MM.1S (cell line): ENCODE measurements around the gene ETV6.

Experiments
- DNase-seq: peaks from one replicate; pipeline ENCODE4 v3.0.0-alpha.2; 2015
- H2AFZ ChIP-seq: fragments of 300-600 bp; sonication (generic); 2 replicates; pipeline ENCODE4 v1.6.0; 2016; ENCODE audit warnings: antibody characterized with exemption, low read length
- H3F3A ChIP-seq: fragments of 300-600 bp; sonication (generic); 2 replicates; pipeline ENCODE4 v1.6.1; 2016; ENCODE audit warnings: mild to moderate bottlenecking, antibody characterized with exemption, low read length, moderate library complexity, mixed read lengths; ENCODE audit not compliant: insufficient read depth
- H3K27ac ChIP-seq: fragments of 300-600 bp; sonication (generic); 2 replicates; pipeline ENCODE4 v1.5.1; 2016; ENCODE audit warnings: mild to moderate bottlenecking, low read length
- H3K27me3 ChIP-seq: fragments of 300-600 bp; sonication (generic); replicated peaks from 2 replicates; pipeline ENCODE4 v1.6.0; 2016; ENCODE audit warnings: low read length; ENCODE audit not compliant: insufficient read depth
- H3K36me3 ChIP-seq: fragments of 300-600 bp; sonication (generic); replicated peaks from 2 replicates; pipeline ENCODE4 v1.6.1; 2016; ENCODE audit warnings: mild to moderate bottlenecking, low read length, mixed read lengths; ENCODE audit not compliant: insufficient read depth
- H3K4me1 ChIP-seq: fragments of 300-600 bp; sonication (generic); 2 replicates; pipeline ENCODE4 v1.6.1; 2016; ENCODE audit warnings: low read length, mixed read lengths
- H3K4me2 ChIP-seq: fragments of 300-600 bp; sonication (generic); 2 replicates; pipeline ENCODE4 v1.6.0; 2016; ENCODE audit warnings: low read depth, low read length
- H3K4me3 ChIP-seq: fragments of 300-600 bp; sonication (generic); 2 replicates; pipeline ENCODE4 v1.5.1; 2016; ENCODE audit warnings: low read length, mixed read lengths
- H3K79me2 ChIP-seq: fragments of 300-600 bp; sonication (generic); 2 replicates; pipeline ENCODE4 v1.6.1; 2016; ENCODE audit warnings: mixed run types, low read length, mixed read lengths
- H3K9ac ChIP-seq: fragments of 300-600 bp; sonication (generic); 2 replicates; pipeline ENCODE4 v1.6.1; 2016; ENCODE audit warnings: low read length, mixed read lengths
- H3K9me2 ChIP-seq: fragments of 300-600 bp; sonication (generic); replicated peaks from 2 replicates; pipeline ENCODE4 v1.6.1; 2016; ENCODE audit warnings: mild to moderate bottlenecking, low read length, mixed read lengths; ENCODE audit not compliant: insufficient read depth
- H3K9me3 ChIP-seq: fragments of 300-600 bp; sonication (generic); replicated peaks from 2 replicates; pipeline ENCODE4 v1.6.1; 2016; ENCODE audit warnings: mild to moderate bottlenecking, low read length, mixed read lengths; ENCODE audit not compliant: insufficient read depth
- H4K20me1 ChIP-seq: fragments of 300-600 bp; sonication (generic); 2 replicates; pipeline ENCODE4 v1.6.1; 2016; ENCODE audit warnings: mild to moderate bottlenecking, low read length, moderate library complexity, mixed read lengths; ENCODE audit not compliant: insufficient read depth
- CTCF ChIP-seq: fragments of 300-600 bp; sonication (generic); IDR thresholded peaks from 2 replicates; pipeline ENCODE4 v1.5.1; 2016; ENCODE audit warnings: antibody characterized with exemption, low read length, mixed read lengths
- EZH2 ChIP-seq: fragments of 300-600 bp; sonication (generic); optimal IDR thresholded peaks from 2 replicates; pipeline ENCODE3; 2017; ENCODE audit warnings: low read depth, mild to moderate bottlenecking, antibody characterized with exemption, low read length, mixed read lengths
- EZH2phosphoT487 ChIP-seq: fragments of 300-600 bp; sonication (generic); IDR thresholded peaks from 2 replicates; pipeline ENCODE4 v1.6.1; 2018; ENCODE audit warnings: antibody characterized with exemption, low read length

Gene ETV6

DNA sequence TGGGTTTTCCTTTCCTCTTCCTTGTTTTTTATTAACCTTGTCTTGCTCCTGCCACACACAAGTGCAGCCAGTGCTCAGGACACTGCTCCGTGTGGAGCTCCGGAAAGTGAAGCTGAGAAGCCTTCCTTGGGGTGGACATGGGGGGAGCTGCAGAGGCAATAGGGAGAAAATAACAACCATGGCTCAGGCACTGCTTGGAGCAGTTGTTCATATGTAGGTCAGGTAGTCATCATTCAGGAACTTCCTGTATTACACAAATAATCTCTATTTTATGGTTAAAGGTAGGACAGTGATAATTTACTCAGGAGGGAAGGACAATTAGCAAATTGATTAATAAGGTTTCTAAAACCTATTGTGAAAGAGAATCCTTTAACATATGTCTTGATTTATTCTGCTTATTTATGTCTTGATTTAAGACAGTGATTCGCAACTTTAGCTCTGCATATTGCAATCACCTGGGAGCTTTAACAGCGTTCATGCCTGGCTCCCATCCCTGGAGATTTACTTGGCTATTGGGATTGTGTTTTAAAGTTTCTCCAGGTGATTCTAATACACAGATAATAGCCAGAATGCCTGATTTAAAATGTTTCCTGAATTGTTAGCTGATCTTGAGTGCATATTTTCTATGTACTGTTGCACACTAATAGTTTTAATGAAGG lies 92.1 kb downstream of the ETV6 start:
- no peaks in the 10 kb centered on the region for H3F3A ChIP-seq
- H3K27ac ChIP-seq, result no peak overlapping the region
- no peaks in the 10 kb centered on the region for H3K9me2 ChIP-seq
- no peak overlapping the region for H3K4me3 ChIP-seq
- no peak overlapping the region for H3K4me2 ChIP-seq
- DNase-seq, result no peak
- TF ChIP-seq CTCF (no peak), EZH2 (no peak)
- no peak overlapping the region for H2AFZ ChIP-seq
- no peaks in the 10 kb centered on the region for H3K9me3 ChIP-seq
- H3K79me2 ChIP-seq, result peaks cover 31% of the 10 kb centered on the region; the same call in 1 of the 2 replicates
- H3K27me3 ChIP-seq, result no peaks in the 10 kb centered on the region
- no peaks in the 10 kb centered on the region for H4K20me1 ChIP-seq
- no peak overlapping the region for H3K9ac ChIP-seq
- no peaks in the 10 kb centered on the region for H3K4me1 ChIP-seq
- no peaks in the 10 kb centered on the region for H3K36me3 ChIP-seq

DNA sequence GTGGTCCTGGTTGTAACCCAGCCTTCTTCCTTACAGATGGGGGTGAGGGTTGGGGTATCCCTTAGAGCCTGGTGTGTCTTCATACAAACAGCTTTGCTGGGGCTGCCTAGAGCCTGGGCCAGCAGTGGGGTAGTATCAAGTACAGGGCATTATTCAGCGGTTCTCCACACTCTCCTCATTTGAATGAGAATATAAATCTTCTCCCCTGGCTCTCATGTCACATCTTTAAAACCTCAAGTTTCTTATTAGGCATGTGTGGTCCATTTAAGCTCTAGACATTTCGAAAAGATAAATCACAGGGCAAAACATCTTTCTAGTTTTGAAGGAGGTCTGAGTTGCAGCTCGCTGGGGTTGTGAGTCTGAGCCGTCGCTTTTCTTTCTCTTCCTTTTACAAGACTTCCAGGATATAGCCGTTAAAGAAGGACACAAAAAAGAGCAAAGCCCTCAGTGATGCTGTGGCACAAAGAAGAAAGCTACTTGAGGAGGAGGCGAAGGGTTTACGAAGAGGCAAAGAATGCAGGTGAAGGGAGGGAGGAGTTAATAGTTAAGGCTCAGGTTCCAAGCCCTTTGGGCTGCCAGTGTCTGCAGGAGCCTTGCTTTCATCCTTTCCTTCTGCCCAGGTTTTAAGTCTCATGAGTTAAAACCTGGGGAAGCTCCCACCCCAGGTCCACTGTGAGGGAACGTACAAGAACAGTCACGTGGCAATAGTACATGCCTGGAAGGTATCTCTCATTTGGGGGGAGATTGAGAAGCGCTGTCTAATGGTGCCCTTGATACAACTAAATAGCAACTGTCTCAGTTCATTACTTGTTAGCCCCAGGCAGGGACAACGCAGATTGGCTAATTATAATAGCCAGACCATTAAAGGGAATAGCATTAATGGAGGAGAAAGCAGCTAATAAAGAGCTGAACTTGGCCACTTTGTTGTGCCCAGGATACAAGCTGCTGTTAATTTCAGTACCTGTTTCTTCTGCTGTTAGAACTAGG lies 94.2 kb downstream of the ETV6 start:
- peaks cover 32% of the 10 kb centered on the region for H3K79me2 ChIP-seq
- TF ChIP-seq CTCF (no peak), EZH2phosphoT487 (no peak), EZH2 (no peak)
- no peak overlapping the region for H3K27ac ChIP-seq
- H3K9ac ChIP-seq, result no peak overlapping the region
- peaks cover 6% of the 10 kb centered on the region; the same call in 1 of the 2 replicates for H3K4me1 ChIP-seq
- H3K9me3 ChIP-seq, result no peaks in the 10 kb centered on the region
- no peaks in the 10 kb centered on the region for H4K20me1 ChIP-seq
- H3K27me3 ChIP-seq, result no peaks in the 10 kb centered on the region
- H3K9me2 ChIP-seq, result no peaks in the 10 kb centered on the region
- no peak for DNase-seq
- no peak overlapping the region for H3K4me2 ChIP-seq
- H3K4me3 ChIP-seq, result no peak overlapping the region
- no peaks in the 10 kb centered on the region for H3K36me3 ChIP-seq
- H2AFZ ChIP-seq, result no peak overlapping the region
- H3F3A ChIP-seq, result no peaks in the 10 kb centered on the region

- Histone ChIP-seq H3K79me2 (peaks cover 37% of the 10 kb centered on the region), H3K4me1 (peaks cover 11% of the 10 kb centered on the region), H2AFZ (no peak overlapping the region), H3K4me2 (no peak overlapping the region), H3K27ac (no peak overlapping the region), H3K4me3 (no peak overlapping the region), H3K9me3 (no peaks in the 10 kb centered on the region), H3K9me2 (no peaks in the 10 kb centered on the region), H3F3A (peaks cover 2% of the 10 kb centered on the region; the same call in 1 of the 2 replicates), H3K27me3 (no peaks in the 10 kb centered on the region), H4K20me1 (no peaks in the 10 kb centered on the region), H3K36me3 (no peaks in the 10 kb centered on the region), H3K9ac (no peak overlapping the region)
- TF ChIP-seq EZH2 (no peak), EZH2phosphoT487 (no peak), CTCF (no peak)
- no peak for DNase-seq
Measured at GRCh38 chr12:11744410-11744801, 94.9 kb downstream of the ETV6 start.
